HepG2 (cell line): ENCODE results near the gene HDAC10. TPM values are rescaled to one million over a fixed set of nuclear protein-coding genes. Genes with fewer than 3 reads are reported as not detected.

Source experiments
- KDM5B ChIP-seq: sonication (generic); formaldehyde crosslinking; IDR thresholded peaks from 2 replicates; pipeline ENCODE4 v1.4.0; 2020; ENCODE audit warnings: missing genetic modification reagents, mild to moderate bottlenecking, borderline replicate concordance
- PATZ1 ChIP-seq: sonication (generic); formaldehyde crosslinking; IDR thresholded peaks from 2 replicates; pipeline ENCODE4 v1.4.0; 2020; ENCODE audit warnings: missing genetic modification reagents
- RARA ChIP-seq: IDR thresholded peaks from 2 replicates; pipeline ENCODE4 v1.6.1; 2016; ENCODE audit warnings: missing genetic modification reagents, missing compliant biosample characterization
- SOX6 ChIP-seq, 2 experiments: fragments of 450-650 bp in 1 of 2; sonication (generic) in 1 of 2; formaldehyde crosslinking in 1 of 2; IDR thresholded peaks; 2 replicates each; pipeline versions ENCODE4 v1.4.0 to v1.6.1; 2017 to 2020; ENCODE audit warnings: antibody characterized with exemption in 1 of 2, mild to moderate bottlenecking in 1 of 2, missing genetic modification reagents in 1 of 2
- STAT5B ChIP-seq: sonication (generic); formaldehyde crosslinking; IDR thresholded peaks from 2 replicates; pipeline ENCODE4 v1.4.0; 2020; ENCODE audit warnings: missing genetic modification reagents
- TERF1 ChIP-seq: sonication (generic); formaldehyde crosslinking; IDR thresholded peaks from 2 replicates; pipeline ENCODE4 v1.8.0; 2022; ENCODE audit warnings: mild to moderate bottlenecking, missing genetic modification reagents, moderate library complexity
- TFDP1 ChIP-seq: IDR thresholded peaks from 2 replicates; pipeline ENCODE4 v1.6.1; 2016; ENCODE audit warnings: missing compliant biosample characterization, missing genetic modification reagents, borderline replicate concordance
- ZBTB2 ChIP-seq: sonication (generic); formaldehyde crosslinking; IDR thresholded peaks from 2 replicates; pipeline ENCODE4 v1.8.0; 2022; ENCODE audit warnings: low read depth, missing genetic modification reagents
- ZNF329 ChIP-seq: sonication (generic); formaldehyde crosslinking; IDR thresholded peaks from 2 replicates; pipeline ENCODE4 v1.9.0; 2021; ENCODE audit warnings: low read depth, mild to moderate bottlenecking, missing genetic modification reagents
- ZNF335 ChIP-seq: sonication (generic); formaldehyde crosslinking; IDR thresholded peaks from 2 replicates; pipeline ENCODE4 v1.4.0; 2020; ENCODE audit warnings: missing genetic modification reagents
- ZNF687 ChIP-seq: sonication (generic); formaldehyde crosslinking; IDR thresholded peaks from 2 replicates; pipeline ENCODE4 v1.5.1; 2020; ENCODE audit warnings: mild to moderate bottlenecking, missing genetic modification reagents, moderate library complexity
- ZNF7 ChIP-seq: IDR thresholded peaks from 2 replicates; pipeline ENCODE4 v1.6.1; 2016; ENCODE audit warnings: missing biosample characterization, missing genetic modification reagents
- polyA plus RNA-seq, 8 experiments: library from polyadenylated mRNA; depleted of rRNA in 3 of 8; stranded (reverse) in 7 of 8; unstranded in 1 of 8; fragments of >200 nt; fragmentation: Illumina TruSeq in 4 of 8; extraction: Trizol in 4 of 8; gene quantifications; 2 replicates each; pipeline versions ENCODE4 v1.2.1 to v1.2.3, GENCODE V29; 2011 to 2016; ENCODE audit warnings: low read depth in 4 of 8, missing spikeins in 1 of 8, mixed read lengths in 1 of 8; ENCODE audit not compliant: insufficient read depth in 1 of 8
- total RNA-seq, 5 experiments: library from RNA; depleted of rRNA; stranded (reverse); fragments of >200 nt; fragmentation: Illumina TruSeq; extraction: Trizol; gene quantifications; 2 replicates each; pipeline ENCODE4 v1.2.3, GENCODE V29; 2016; ENCODE audit warnings: low read depth in 1 of 5

Gene HDAC10
- total and polyA plus RNA-seq, 2 of the 13 experiments (the other 11 are each of a cell fraction or from before 2014, with no cell fraction given) = 13.9 to 14.9 TPM

- peak; percentile 13; the same call in 1 of the 2 replicates for TF ChIP-seq PATZ1 (CRISPR knock-in tag)
- peak; percentile 29 for TF ChIP-seq RARA
- TF ChIP-seq SOX6 (IDR thresholded peaks at IDR 0.05) = no peak
- TF ChIP-seq SOX6 (CRISPR knock-in tag; IDR thresholded peaks at IDR 0.05) = peak; percentile 12; the same call in 1 of the 2 replicates
- TF ChIP-seq ZNF7 (CRISPR knock-in tag) = no peak
- peak; percentile 78 for TF ChIP-seq ZBTB2 (CRISPR knock-in tag)
- peak; percentile 72; the same call in 1 of the 2 replicates for TF ChIP-seq KDM5B (CRISPR knock-in tag)
- TF ChIP-seq ZNF329 (CRISPR knock-in tag) = 0 out of 2 replicates have a peak, but pooled peaks have one; percentile 24
- TF ChIP-seq TERF1 (CRISPR knock-in tag) = peak; percentile 31; the same call in 1 of the 2 replicates
- TF ChIP-seq STAT5B (CRISPR knock-in tag) = no peak
- no peak for TF ChIP-seq ZNF335 (CRISPR knock-in tag)
- TF ChIP-seq ZNF687 (CRISPR knock-in tag) = peak; percentile 90
- no peak for TF ChIP-seq TFDP1 (CRISPR knock-in tag)
Measured at GRCh38 chr22:50250555-50251476, at the start of gene HDAC10 (continued).
